Subcutaneous adipose tissue (tissue), 4 donors: Measurements from ENCODE around the gene CNN2. TPM values are rescaled to one million over a fixed set of nuclear protein-coding genes. Genes with fewer than 3 reads are reported as not detected.

Experiments
- total RNA-seq, 4 donors: library from RNA; depleted of rRNA; stranded (reverse); fragments of >200 nt; gene quantifications; one replicate each; pipeline ENCODE4 v1.1.0, GENCODE V29; 2016
- TF ChIP-seq, protein P1 (sequence below): fragments of 450-650 bp; IDR thresholded peaks from one replicate; pipeline ENCODE4 v1.5.1; 2016; ENCODE audit warnings: low read depth, mild to moderate bottlenecking, control low read depth, antibody characterized with exemption, moderate library complexity

CNN2 gene
- total RNA-seq, 4 donors from 2014 or later, result 32.1 to 86.8 (median 52.2) TPM

DNA sequence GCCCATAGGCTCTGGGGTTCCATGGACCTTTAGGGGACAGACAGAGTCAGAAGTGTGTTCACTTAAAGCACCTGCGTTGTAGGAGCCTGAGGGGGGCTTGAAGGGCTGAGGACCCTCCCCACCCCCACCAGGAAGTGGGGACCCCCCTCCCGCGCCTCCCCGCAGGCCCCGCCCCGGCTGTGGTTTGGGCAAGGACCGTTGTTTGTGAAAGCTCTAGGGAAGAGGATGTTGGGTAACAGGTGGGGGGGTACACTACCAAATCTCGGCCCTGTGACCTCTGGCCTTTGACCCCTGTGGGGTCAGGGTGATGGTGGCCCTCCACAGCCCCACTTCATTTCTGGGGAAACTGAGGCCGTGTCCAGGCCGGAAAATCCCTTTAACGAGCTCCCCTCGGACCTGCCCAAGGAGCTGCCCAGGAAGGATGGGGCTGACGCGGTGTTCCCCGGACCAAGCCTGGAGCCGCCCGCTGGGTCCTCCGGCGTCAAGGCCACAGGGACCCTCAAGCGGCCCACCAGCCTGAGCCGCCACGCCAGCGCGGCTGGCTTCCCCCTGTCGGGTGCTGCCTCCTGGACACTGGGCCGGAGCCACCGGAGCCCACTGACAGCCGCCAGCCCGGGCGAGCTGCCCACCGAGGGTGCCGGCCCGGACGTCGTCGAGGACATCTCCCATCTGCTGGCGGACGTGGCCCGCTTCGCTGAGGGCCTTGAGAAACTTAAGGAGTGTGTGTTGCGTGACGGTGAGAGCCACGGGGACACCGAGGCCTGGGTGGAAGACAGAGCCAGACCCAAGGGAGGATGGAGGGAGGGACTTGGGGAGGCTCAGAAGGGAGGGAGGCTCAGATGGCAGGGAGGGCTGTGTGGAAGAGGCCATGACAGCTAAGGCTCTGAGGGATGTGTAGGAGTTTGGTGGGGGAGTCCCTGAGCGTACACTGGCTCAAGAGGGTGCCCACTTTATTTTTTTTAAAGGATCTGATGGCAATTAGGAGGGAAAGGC, 41.9 kb downstream of the CNN2 start:
- TF ChIP-seq, protein P1, sequence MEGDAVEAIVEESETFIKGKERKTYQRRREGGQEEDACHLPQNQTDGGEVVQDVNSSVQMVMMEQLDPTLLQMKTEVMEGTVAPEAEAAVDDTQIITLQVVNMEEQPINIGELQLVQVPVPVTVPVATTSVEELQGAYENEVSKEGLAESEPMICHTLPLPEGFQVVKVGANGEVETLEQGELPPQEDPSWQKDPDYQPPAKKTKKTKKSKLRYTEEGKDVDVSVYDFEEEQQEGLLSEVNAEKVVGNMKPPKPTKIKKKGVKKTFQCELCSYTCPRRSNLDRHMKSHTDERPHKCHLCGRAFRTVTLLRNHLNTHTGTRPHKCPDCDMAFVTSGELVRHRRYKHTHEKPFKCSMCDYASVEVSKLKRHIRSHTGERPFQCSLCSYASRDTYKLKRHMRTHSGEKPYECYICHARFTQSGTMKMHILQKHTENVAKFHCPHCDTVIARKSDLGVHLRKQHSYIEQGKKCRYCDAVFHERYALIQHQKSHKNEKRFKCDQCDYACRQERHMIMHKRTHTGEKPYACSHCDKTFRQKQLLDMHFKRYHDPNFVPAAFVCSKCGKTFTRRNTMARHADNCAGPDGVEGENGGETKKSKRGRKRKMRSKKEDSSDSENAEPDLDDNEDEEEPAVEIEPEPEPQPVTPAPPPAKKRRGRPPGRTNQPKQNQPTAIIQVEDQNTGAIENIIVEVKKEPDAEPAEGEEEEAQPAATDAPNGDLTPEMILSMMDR, result no peak

- TF ChIP-seq, protein P1, result no peak
Measured at GRCh38 chr19:1069009-1069779, 42.8 kb downstream of the CNN2 start.

GRCh38 chr19:1070576-1070930, 44.1 kb downstream of the CNN2 start:
- TF ChIP-seq, protein P1, result no peak

DNA sequence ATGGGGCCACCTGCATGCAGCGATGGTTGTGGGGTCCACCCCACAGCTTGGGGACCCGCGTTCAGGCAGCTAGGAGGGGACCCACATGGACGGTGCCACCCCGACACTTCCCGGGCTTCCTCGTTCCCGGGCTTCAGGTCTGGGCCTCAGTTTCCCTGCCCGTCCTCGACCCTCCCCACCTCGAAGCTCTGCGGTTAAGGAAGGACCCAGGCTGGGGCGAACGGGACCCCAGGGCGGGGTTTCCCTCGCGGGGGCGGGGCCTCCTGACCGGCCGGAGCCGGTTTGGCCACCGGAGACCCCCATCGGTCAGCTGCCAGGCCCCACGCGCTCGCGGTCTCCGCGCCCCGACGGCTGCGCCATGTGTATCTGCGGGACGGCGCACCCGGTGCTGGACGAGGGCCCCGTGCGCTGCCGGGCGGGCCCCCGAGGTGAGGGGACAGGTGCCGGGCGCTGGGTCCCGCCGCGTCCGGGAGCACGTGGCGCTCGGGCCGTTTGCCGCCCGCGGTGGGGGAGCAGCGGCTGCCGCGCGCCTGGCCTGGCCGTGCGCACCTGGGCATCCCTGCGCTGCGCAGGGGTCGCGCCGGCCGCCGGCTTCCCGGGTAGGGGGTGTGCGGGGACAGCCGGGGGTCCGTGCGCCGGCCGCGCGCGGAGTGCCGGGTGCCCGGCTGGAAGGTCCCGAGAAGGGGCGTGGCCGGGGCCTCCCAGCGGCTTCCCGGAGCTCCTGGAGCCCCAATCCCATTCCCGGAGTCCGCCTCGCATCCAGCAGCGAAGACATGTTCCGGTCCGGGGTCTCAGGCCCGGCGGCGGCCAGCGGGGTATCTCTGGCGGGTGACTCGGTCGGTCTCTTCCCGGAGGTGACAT, 44.8 kb downstream of the CNN2 start:
- TF ChIP-seq, protein P1, result no peak

GRCh38 chr19:1072371-1073015, 46.1 kb downstream of the CNN2 start:
- TF ChIP-seq, protein P1, result no peak

- TF ChIP-seq, protein P1, result no peak
Measured at GRCh38 chr19:1073063-1073955, 46.9 kb downstream of the CNN2 start.
